Measurements from ENCODE around the gene HLCS.
"Not testable (repeated sequence)": the region's sequence is repeated elsewhere in the genome, so short reads cannot be mapped to it uniquely, and the experiment has no call there.

The HLCS gene

DNA sequence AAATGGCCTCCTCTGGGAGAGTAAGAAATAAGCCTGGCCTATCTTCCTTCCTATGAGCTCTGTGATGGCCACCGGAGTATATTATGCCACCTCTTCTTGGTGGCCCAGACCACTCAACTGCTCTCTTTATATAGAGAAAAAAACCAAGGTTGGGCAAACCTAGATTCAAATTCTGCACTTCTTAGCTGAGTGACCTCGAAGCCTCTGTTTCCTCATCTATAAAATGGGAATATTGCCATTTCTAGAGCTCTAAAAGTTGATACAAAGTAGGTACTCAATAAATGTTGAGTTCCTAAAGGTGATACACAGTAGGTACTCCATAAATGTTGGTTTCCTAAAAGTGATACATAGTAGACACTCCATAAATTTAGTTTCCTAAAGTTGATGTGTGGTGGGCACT lies 120.7 kb downstream of the HLCS start:
- DNase-seq = no peak

DNA sequence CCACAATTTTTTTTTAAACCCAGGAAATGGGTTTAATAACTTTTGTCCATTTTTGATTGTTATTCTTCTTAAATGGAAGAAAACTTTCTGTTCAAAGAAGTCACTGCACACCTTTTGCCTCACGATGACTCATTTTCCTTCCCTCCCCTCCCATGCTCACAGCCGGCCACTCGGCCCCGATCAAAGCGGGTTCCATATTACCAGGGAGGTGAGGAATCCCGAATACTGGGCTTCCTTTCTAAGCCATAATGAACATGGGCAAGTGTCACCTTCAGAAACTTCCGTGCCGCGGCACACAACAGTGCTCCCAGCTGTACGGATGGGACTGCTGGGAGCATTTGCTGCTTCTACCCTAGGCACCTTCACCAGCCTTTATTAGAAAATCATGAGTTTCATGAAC lies 121.4 kb downstream of the HLCS start:
- no peak for DNase-seq

DNA sequence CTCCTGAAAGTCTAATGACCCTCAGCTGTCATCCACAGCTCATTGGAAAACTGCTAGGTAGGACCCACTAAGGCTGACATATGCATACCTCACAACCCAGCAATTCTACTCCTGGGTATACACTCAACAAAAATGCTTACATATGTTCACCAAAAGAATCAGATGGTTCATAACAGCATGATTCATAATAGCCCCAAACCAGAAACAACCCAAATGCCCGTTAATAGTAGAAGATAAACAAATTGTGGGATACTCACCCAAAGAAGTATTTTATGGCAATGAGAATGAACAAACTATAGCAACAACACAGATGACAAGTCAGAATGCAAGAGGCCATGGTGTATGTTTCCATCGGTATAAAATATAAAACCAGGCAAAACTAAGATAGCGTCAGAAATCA lies 124.6 kb downstream of the HLCS start:
- no peak for DNase-seq

GRCh38 chr21:36839735-36840134 lies 126.7 kb downstream of the HLCS start:
- DNase-seq = no peak

GRCh38 chr21:36839123-36839522 lies 127.3 kb downstream of the HLCS start:
- DNase-seq = no peak

GRCh38 chr21:36835383-36835795 lies 131.1 kb downstream of the HLCS start:
- no peak for DNase-seq

- DNase-seq = no peak
Observed at GRCh38 chr21:36834192-36834591, 132.3 kb downstream of the HLCS start.

- DNase-seq = no peak
Observed at GRCh38 chr21:36830100-36830499, 136.4 kb downstream of the HLCS start.

- no peak for DNase-seq
Observed at GRCh38 chr21:36828891-36829515, 137.5 kb downstream of the HLCS start.

DNA sequence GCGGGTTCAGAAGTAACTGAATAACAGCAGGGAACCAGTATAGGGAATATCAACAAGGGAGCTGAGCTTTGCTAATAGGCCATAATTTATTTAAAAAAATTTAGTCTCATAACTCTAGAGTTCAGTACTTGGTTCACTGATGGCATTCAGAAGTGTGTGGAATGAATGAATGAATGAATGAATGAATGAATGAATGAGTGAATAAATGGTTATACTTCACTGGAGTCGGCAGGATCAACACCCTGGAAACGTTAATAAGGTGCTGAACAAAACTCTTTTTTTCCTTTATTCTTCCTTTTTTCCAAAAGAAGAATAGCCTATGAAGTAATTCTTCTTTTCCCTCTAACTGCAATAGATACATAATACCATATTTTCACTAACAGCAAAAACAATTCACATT lies 138.3 kb downstream of the HLCS start:
- DNase-seq = no peak

DNA sequence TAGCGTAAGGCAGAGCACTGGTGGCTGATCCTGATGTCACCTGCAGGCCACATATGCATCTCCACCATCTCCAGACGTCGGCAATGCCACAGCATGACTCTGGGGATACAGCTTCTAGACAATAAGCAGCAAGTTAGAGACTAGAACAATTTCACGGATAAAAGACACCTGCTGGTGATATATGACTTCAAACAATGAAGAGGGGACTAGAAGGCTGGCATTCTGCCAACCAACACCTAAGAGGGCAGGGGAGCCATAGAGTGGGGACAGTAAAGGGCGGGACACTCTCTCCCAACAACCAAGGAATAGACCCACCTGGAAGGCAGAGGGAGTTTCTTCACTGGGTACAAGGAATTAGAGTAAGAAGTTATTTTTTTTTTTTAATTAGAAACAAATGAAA lies 140.8 kb downstream of the HLCS start:
- DNase-seq = no peak

- DNase-seq = no peak
Observed at GRCh38 chr21:36821032-36821299, 145.5 kb downstream of the HLCS start.

DNA sequence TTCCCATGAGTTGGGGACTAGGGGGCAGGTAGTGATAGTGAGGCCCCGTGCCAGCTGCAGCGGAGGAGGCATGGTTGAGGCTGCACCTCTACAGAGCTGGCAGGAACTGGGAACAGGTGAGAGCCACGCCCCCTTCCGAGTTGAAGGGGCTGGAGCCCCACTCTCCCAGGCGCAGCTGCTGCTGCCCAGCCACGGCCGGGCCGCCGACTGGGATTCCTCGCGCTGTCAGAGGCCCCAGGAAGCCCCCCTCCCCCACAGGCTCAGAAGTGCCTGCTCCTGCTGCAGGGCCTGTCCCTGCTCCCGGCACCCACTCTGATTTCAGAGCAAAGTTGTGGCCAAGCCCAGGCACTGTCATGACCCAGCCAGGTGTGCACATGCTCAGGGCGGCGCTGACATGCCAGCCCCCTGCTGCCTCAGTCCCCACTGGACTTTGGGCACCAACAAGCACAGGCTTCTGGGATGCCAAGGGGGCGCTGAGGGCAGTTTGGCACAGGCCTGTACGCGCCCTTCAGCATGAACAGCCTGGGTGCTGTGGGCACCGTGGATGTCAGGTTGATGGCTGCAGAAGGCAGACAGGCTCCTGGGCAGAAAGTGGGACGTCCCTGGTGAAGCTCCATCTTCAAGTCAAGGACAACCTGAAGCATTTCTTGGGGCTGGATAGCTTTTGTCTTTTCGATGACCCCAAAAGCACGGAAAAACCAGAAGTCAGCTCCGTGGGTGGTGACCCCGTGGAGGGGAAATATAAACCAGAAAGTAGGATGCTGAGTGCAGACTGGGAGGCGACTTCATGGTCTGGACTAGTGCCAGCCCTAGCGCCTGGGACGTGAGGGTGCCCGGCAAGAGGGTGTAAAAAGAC lies 146.1 kb downstream of the HLCS start:
- DNase-seq = no peak

GRCh38 chr21:36817732-36818450 lies 148.6 kb downstream of the HLCS start:
- DNase-seq = no peak

DNA sequence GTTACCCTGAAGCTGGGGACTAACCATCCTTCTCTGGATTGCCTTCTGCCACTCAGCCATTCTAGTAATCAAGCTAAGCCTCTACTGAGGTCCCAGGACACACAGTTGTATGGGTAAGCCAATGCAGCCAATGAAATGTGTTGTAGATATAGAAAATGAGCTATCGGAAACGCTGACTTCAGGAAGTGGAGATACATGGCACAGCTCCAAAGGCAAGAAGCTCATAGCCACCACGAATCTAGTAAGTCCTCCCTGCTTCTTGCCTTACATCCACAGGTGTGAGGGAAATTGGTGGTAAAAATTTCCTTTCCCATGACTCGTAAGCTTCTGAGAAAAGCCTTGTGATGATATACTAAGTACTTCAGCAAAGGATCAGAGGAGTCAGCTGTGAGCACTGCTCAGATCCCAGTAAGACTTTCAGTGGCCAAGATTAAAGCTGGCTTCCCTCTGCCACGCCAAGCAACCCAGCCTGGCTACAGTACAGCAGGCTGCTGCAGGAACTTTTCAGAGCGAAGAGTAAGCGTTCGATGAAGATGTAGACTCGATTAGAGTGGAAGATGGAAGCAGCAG lies 149.8 kb downstream of the HLCS start:
- DNase-seq = no peak

DNA sequence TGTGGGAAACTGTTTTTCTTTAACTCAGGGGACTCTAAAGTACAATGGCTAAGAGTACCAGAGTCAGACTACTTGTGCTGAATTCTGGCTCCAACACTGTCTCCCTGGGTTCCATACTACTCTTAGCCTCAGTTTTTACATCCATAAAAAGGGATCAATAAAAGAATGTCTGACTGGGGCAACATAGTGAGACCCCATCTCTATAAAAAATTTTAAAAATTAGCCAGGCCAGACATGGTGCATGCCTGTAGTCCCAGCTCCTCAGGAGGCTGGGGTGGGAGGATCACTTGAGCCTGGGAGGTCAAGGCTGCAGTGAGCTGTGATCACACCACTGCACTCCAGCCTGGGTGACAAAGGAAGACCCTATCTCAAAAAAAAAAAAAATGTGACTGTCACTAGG lies 150.4 kb downstream of the HLCS start:
- DNase-seq = not testable (repeated sequence)

- DNase-seq = no peak
Observed at GRCh38 chr21:36815284-36815683, 151.2 kb downstream of the HLCS start.

DNA sequence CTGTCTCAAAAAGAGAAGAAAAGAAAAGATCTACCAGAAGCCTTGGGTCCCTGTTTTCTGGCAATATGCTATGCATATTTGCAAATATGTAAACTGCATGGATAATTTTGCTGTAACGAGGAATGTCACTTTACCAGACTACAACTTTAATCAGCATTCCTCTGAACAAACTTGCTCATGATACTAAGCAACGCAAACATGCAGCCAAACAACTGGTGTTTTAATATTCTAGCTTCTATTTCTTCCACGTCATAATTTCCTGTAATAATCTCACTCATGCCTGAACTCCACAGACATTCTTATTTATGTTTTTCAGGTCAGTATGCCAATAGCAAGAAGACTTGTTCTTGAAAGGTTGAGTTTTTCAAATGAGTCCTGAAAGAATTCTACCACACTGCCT lies 153.4 kb downstream of the HLCS start:
- DNase-seq = no peak

DNA sequence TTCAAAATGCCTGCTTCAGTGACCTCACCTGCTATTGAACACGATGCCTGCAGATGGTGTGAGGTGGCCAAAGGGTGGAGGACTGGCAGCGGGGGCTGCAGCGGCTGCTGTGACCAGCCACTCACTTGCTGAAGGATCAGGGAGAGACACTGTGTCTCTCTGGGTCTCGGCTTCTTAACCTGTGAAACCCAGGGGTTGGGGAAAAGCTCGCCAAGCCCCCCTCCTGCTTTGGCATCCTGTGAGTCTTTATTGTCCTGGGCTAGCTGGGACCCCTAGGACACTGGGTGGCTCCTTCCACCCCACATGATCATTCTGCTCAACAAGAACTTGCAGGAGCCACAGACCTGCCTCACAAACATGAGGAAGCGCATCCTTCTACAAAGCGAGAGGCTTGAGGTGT lies 154.7 kb downstream of the HLCS start:
- no peak for DNase-seq

GRCh38 chr21:36810443-36810842 lies 156.0 kb downstream of the HLCS start:
- DNase-seq = no peak

DNA sequence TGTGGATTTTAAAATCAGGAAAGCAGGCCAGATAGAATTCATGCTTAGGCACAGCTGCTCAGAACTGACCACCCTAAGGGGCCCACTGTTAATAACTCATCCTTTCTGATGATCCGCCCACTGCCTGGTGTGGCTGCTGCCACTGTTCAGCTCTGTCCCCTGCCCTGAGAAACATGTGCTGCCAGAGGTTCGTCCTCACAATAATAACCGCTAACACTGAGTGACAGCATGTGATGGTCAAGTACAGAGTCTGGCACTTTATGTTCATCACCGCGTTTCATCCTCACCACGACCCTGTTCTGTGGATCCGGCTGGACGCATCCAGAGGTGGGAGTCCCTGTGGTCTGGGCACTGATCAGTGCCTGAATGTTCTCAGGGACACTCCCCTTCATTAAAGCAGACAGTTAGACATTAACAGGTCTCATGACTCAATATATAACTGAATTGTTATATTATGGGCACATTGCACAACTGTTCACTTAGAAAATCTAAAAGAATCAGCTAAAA lies 159.0 kb downstream of the HLCS start:
- DNase-seq = no peak

GRCh38 chr21:36806103-36806502 lies 160.4 kb downstream of the HLCS start:
- no peak for DNase-seq

GRCh38 chr21:36804874-36805611 lies 161.4 kb downstream of the HLCS start:
- no peak for DNase-seq

Data from NCI-H446 treated with DMSO at 0.1 percent for 48 hours (cell line).